SU-DHL-6 (cell line): Measurements from ENCODE around the gene ABCC10.
A peak's percentile ranks its signal among the peaks of the same experiment; 100 is the strongest.

Source experiments
- H2AFZ ChIP-seq: fragments of 200-600 bp; sonication (generic); 2 replicates; pipeline ENCODE4 v1.6.1; 2014; ENCODE audit warnings: low read depth, mild to moderate bottlenecking, moderate library complexity, mixed read lengths, antibody characterized with exemption, low read length; ENCODE audit not compliant: severe bottlenecking
- H3F3A ChIP-seq: fragments of 200-600 bp; shearing (Covaris generic); 2 replicates; pipeline ENCODE4 v1.6.0; 2016; ENCODE audit warnings: antibody characterized with exemption, mild to moderate bottlenecking; ENCODE audit not compliant: insufficient read depth
- H3K27ac ChIP-seq: fragments of 200-600 bp; sonication (generic); 2 replicates; pipeline ENCODE4 v1.5.1; 2016; ENCODE audit warnings: low read depth, mild to moderate bottlenecking, low read length, moderate library complexity, mixed read lengths
- H3K27me3 ChIP-seq: fragments of 200-600 bp; sonication (generic), shearing (Covaris generic); 2 replicates; pipeline ENCODE4 v1.6.0; 2014; ENCODE audit warnings: mild to moderate bottlenecking, low read length
- H3K36me3 ChIP-seq: fragments of 200-600 bp; sonication (generic); 2 replicates; pipeline ENCODE4 v1.6.1; 2014; ENCODE audit warnings: mild to moderate bottlenecking, low read length, mixed read lengths
- H3K4me2 ChIP-seq: fragments of 300-600, 200-600 bp; shearing (Covaris generic), sonication (generic); 2 replicates; pipeline ENCODE4 v1.6.0; 2014; ENCODE audit warnings: low read length, low read depth, mild to moderate bottlenecking; ENCODE audit not compliant: poor library complexity, severe bottlenecking
- H3K4me3 ChIP-seq: fragments of 200-600 bp; sonication (generic); 2 replicates; pipeline ENCODE4 v1.5.1; 2014; ENCODE audit warnings: antibody characterized with exemption, low read length, mild to moderate bottlenecking, mixed read lengths; ENCODE audit not compliant: insufficient read depth, poor library complexity, severe bottlenecking
- H3K79me2 ChIP-seq: fragments of 200-600 bp; sonication (generic); 2 replicates; pipeline ENCODE4 v1.6.1; 2014; ENCODE audit warnings: mild to moderate bottlenecking, low read length, moderate library complexity; ENCODE audit not compliant: insufficient read depth
- H3K9ac ChIP-seq: fragments of 200-600 bp; sonication (generic); 2 replicates; pipeline ENCODE4 v1.7.0; 2014; ENCODE audit warnings: mild to moderate bottlenecking, low read length
- H3K9me2 ChIP-seq: fragments of 200-600 bp; sonication (generic); replicated peaks from 2 replicates; pipeline ENCODE4 v1.6.1; 2014; ENCODE audit warnings: low read length; ENCODE audit not compliant: insufficient read depth
- H3K9me3 ChIP-seq: fragments of 200-600 bp; sonication (generic); 2 replicates; pipeline ENCODE4 v1.6.1; 2014; ENCODE audit warnings: low read length, mixed read lengths; ENCODE audit not compliant: insufficient read depth
- H4K20me1 ChIP-seq: fragments of 200-600 bp; sonication (generic); 2 replicates; pipeline ENCODE4 v1.6.1; 2014; ENCODE audit warnings: low read depth, mild to moderate bottlenecking, antibody characterized with exemption, low read length, moderate library complexity, mixed read lengths
- CTCF ChIP-seq: fragments of 200-600 bp; sonication (generic); IDR thresholded peaks from one replicate; pipeline ENCODE4 v1.5.1; 2017; ENCODE audit warnings: antibody characterized with exemption, mild to moderate bottlenecking, low read length, moderate library complexity; ENCODE audit not compliant: insufficient read depth, poor library complexity, severe bottlenecking
- EZH2phosphoT487 ChIP-seq: fragments of 200-600 bp; sonication (generic), shearing (Covaris generic); conservative IDR thresholded peaks from 2 replicates; pipeline ENCODE4 v1.6.1; 2018; ENCODE audit warnings: mild to moderate bottlenecking, antibody characterized with exemption, low read length, moderate library complexity, mixed read lengths

The ABCC10 gene

GRCh38 chr6:43426928-43427405 lies 374 bp upstream of the ABCC10 start:
- no peaks in the 10 kb centered on the region for H3K9me3 ChIP-seq

GRCh38 chr6:43428112-43428570 lies 800 bp downstream of the ABCC10 start:
- peak overlapping the region; percentile 93 for H2AFZ ChIP-seq
- no peaks in the 10 kb centered on the region for H3K27me3 ChIP-seq
- no peaks in the 10 kb centered on the region for H3K9me2 ChIP-seq
- H3K79me2 ChIP-seq, result peaks cover 20% of the 10 kb centered on the region
- no peaks in the 10 kb centered on the region for H3K9me3 ChIP-seq
- TF ChIP-seq CTCF (no peak), EZH2phosphoT487 (no peak)
- peak overlapping the region; percentile 71 for H3K9ac ChIP-seq
- peak overlapping the region; percentile 81 for H3K4me2 ChIP-seq
- H3K4me3 ChIP-seq, result peak overlapping the region; percentile 75
- H4K20me1 ChIP-seq, result no peaks in the 10 kb centered on the region
- peaks cover 7% of the 10 kb centered on the region; the same call in 1 of the 2 replicates for H3F3A ChIP-seq
- H3K27ac ChIP-seq, result peak overlapping the region; percentile 72
- H3K36me3 ChIP-seq, result no peaks in the 10 kb centered on the region

More at GRCh38 chr6:43426928-43427405, 374 bp upstream of the ABCC10 start:
- Histone ChIP-seq H3K36me3 (no peaks in the 10 kb centered on the region), H3K4me2 (peak overlapping the region; percentile 81), H3K9me2 (no peaks in the 10 kb centered on the region), H2AFZ (peak overlapping the region; percentile 93), H3K4me3 (peak overlapping the region; percentile 75), H3K27ac (peak overlapping the region; percentile 72), H4K20me1 (no peaks in the 10 kb centered on the region), H3K27me3 (no peaks in the 10 kb centered on the region), H3K9ac (peak overlapping the region; percentile 71), H3K79me2 (peaks cover 20% of the 10 kb centered on the region), H3F3A (peaks cover 7% of the 10 kb centered on the region; the same call in 1 of the 2 replicates)
- TF ChIP-seq EZH2phosphoT487 (no peak), CTCF (no peak)

GRCh38 chr6:43428874-43429273 lies 1.5 kb downstream of the ABCC10 start:
- no peaks in the 10 kb centered on the region for H3K27me3 ChIP-seq
- peak overlapping the region; percentile 72 for H3K27ac ChIP-seq
- H3K79me2 ChIP-seq, result peaks cover 20% of the 10 kb centered on the region
- H3K36me3 ChIP-seq, result no peaks in the 10 kb centered on the region
- no peaks in the 10 kb centered on the region for H4K20me1 ChIP-seq
- peaks cover 7% of the 10 kb centered on the region; the same call in 1 of the 2 replicates for H3F3A ChIP-seq
- H3K4me2 ChIP-seq, result peak overlapping the region; percentile 81
- H3K9ac ChIP-seq, result peak overlapping the region; percentile 71
- H2AFZ ChIP-seq, result no peak overlapping the region
- TF ChIP-seq CTCF, result no peak
- no peak for TF ChIP-seq EZH2phosphoT487
- H3K4me3 ChIP-seq, result peak overlapping the region; percentile 75
- no peaks in the 10 kb centered on the region for H3K9me3 ChIP-seq
- no peaks in the 10 kb centered on the region for H3K9me2 ChIP-seq
